GM12878 (cell line): ENCODE results near the gene INA. TPM values are rescaled to one million over a fixed set of nuclear protein-coding genes. Genes with fewer than 3 reads are reported as not detected.
A peak's percentile ranks its signal among the peaks of the same experiment; 100 is the strongest.
"Not testable (repeated sequence)": the region's sequence is repeated elsewhere in the genome, so short reads cannot be mapped to it uniquely, and the experiment has no call there.

Experiments
- ATAC-seq: fragments of 200-7000 bp; cut with Tn5 transposase; 3 replicates; pipeline ENCODE4 v1.9.1; 2020; ENCODE audit warnings: mild to moderate bottlenecking, moderate library complexity
- BruUV-seq: library from RNA; stranded (reverse); fragments of 400-500 nt; replicated peaks from 2 replicates; lab custom pipeline; 2021; lab: Mats Ljungman, UMichigan
- CTCF ChIA-PET: fragments of 300-600 bp; sonication (Branson Sonifier 250); formaldehyde crosslinking; extraction: SDS; loops from one replicate; lab custom pipeline; 2021; ENCODE audit warnings: inconsistent platforms; lab: Yijun Ruan, JAX
- POLR2A ChIA-PET: fragments of 350-600 bp; formaldehyde crosslinking; extraction: SDS; loops from one replicate; lab custom pipeline; 2021; ENCODE audit warnings: inconsistent platforms; lab: Charles Lee
- RAD21 ChIA-PET: fragments of 300-600 bp; sonication (Branson Sonifier 250); formaldehyde crosslinking; loops from one replicate; lab custom pipeline; 2023; ENCODE audit warnings: antibody characterized with exemption; ENCODE audit not compliant: unreplicated experiment; lab: Charles Lee
- SMC1A ChIA-PET: fragments of 300-600 bp; sonication (Branson Sonifier 250); formaldehyde crosslinking; loops from one replicate; lab custom pipeline; 2023; ENCODE audit not compliant: unreplicated experiment, uncharacterized antibody; lab: Charles Lee
- DNase-seq: peaks from one replicate; pipeline ENCODE4 v3.0.0-alpha.2; 2011; ENCODE audit warnings: low read depth, low spot score
- FAIRE-seq: peaks from 3 replicates; lab custom pipeline; 2011; peaks lifted over from hg19 to GRCh38; lab: Jason Lieb, UNC
- H2AFZ ChIP-seq: 2 replicates; pipeline ENCODE4 v1.6.0; 2011; ENCODE audit warnings: low read depth, low read length, control low read depth; ENCODE audit not compliant: control insufficient read depth
- H3K27ac ChIP-seq: 2 replicates; pipeline ENCODE4 v1.5.1; 2011; ENCODE audit warnings: control low read depth; ENCODE audit not compliant: control insufficient read depth, insufficient read depth
- H3K27me3 ChIP-seq, 2 experiments: replicated peaks in 1 of 2; 2 replicates each; pipeline versions ENCODE4 v1.6.0 to v1.6.1; 2011; ENCODE audit warnings: low read length in 1 of 2; ENCODE audit not compliant: control insufficient read depth in 2 of 2, insufficient read depth in 2 of 2
- H3K36me3 ChIP-seq, 2 experiments: 2 replicates each; pipeline ENCODE4 v1.5.1; 2011; ENCODE audit warnings: low read length in 1 of 2; ENCODE audit not compliant: control insufficient read depth in 2 of 2, insufficient read depth in 2 of 2
- H3K4me1 ChIP-seq: 2 replicates; pipeline ENCODE4 v1.6.1; 2011; ENCODE audit warnings: mild to moderate bottlenecking, low read length, moderate library complexity, mixed read lengths; ENCODE audit not compliant: control insufficient read depth, insufficient read depth
- H3K4me2 ChIP-seq: 2 replicates; pipeline ENCODE4 v1.6.0; 2011; ENCODE audit warnings: control low read depth; ENCODE audit not compliant: control insufficient read depth, insufficient read depth
- H3K4me3 ChIP-seq: fragments of 200-600 bp; sonication (generic); 2 replicates; pipeline ENCODE4 v1.5.1; 2016
- H3K79me2 ChIP-seq: 2 replicates; pipeline ENCODE4 v1.6.0; 2011; ENCODE audit warnings: low read length; ENCODE audit not compliant: control insufficient read depth, insufficient read depth
- H3K9ac ChIP-seq: 2 replicates; pipeline ENCODE4 v1.8.0; 2011; ENCODE audit warnings: low read length, control low read depth, mixed read lengths; ENCODE audit not compliant: control insufficient read depth, insufficient read depth
- H3K9me3 ChIP-seq: replicated peaks from 3 replicates; pipeline ENCODE4 v1.5.1; 2011; ENCODE audit warnings: mild to moderate bottlenecking, low read length; ENCODE audit not compliant: control insufficient read depth, insufficient read depth
- H4K20me1 ChIP-seq: 2 replicates; pipeline ENCODE4 v1.6.0; 2011; ENCODE audit not compliant: control insufficient read depth, insufficient read depth
- E4F1 ChIP-seq: fragments of 450-650 bp; IDR thresholded peaks from 2 replicates; pipeline ENCODE4 v1.6.1; 2018; ENCODE audit warnings: borderline replicate concordance, mild to moderate bottlenecking; ENCODE audit not compliant: partially characterized antibody
- POU2F2 ChIP-seq: IDR thresholded peaks from 3 replicates; pipeline ENCODE4 v1.6.1; 2011; ENCODE audit warnings: low read depth, mild to moderate bottlenecking, low read length, borderline replicate concordance
- RAD21 ChIP-seq: IDR thresholded peaks from 2 replicates; pipeline ENCODE4 v1.6.1; 2011; ENCODE audit warnings: mild to moderate bottlenecking, low read depth, low read length, moderate library complexity; ENCODE audit not compliant: insufficient read depth
- SIN3A ChIP-seq: IDR thresholded peaks from 2 replicates; pipeline ENCODE4 v1.6.1; 2012; ENCODE audit warnings: low read depth, low read length, improper control_type of control experiment
- ZNF274 ChIP-seq: IDR thresholded peaks from one replicate; pipeline ENCODE4 v1.8.0; 2011; ENCODE audit not compliant: insufficient read length, insufficient read depth
- WGBS: methylation state at CpG from one replicate; pipeline ENCODE4 v1.1.6; 2016; ENCODE audit warnings: low lambda C conversion rate; ENCODE audit not compliant: insufficient replicate concordance, insufficient coverage; ENCODE audit errors: missing lambda C conversion rate; 5-methylcytosine and 5-hydroxymethylcytosine counted together
- in situ Hi-C: fragments of 300-500 bp; cut with MboI; formaldehyde crosslinking; loops from 9 replicates; pipeline ENCODE4 v1.14.3; 2018; ENCODE audit warnings: mixed read lengths
- intact Hi-C: fragments of 100-400 bp; cut with micrococcal nuclease; formaldehyde crosslinking; loops from one replicate; pipeline ENCODE4 v1.14.2; 2022; ENCODE audit not compliant: unreplicated experiment
- polyA plus RNA-seq, 11 experiments: library from polyadenylated mRNA; depleted of rRNA in 4 of 11; unstranded in 6 of 11; stranded (reverse) in 5 of 11; fragments of >200 nt; fragmentation: Nextera tagmentation in 4 of 11; fragmentation: Illumina TruSeq in 1 of 11; extraction: Ambion mirVana in 4 of 11; extraction: Trizol in 1 of 11; gene quantifications; 1 replicate in 1 of 11; 2 replicates in 10 of 11; pipeline versions ENCODE4 v1.2.1 to v1.2.3, GENCODE V29; 2011 to 2016; ENCODE audit warnings: inconsistent platforms in 2 of 11, missing spikeins in 2 of 11, low read depth in 1 of 11
- total RNA-seq, 4 experiments: library from RNA; depleted of rRNA in 3 of 4; stranded (reverse); fragments of >200 nt in 3 of 4; fragmentation: Illumina TruSeq in 1 of 4; extraction: Trizol in 1 of 4; gene quantifications; 2 replicates each; pipeline versions ENCODE4 v1.2.1 to v1.2.3, GENCODE V29; 2013 to 2021

The INA gene
- total and polyA plus RNA-seq, 10 of the 15 experiments (the other 5 are each of a cell fraction or from before 2014, with no cell fraction given) = 0.14 to 0.23 TPM; not detected in 8

GRCh38 chr10:103244666-103245271 lies 32.2 kb upstream of the INA start (continued):
- no peak for TF ChIP-seq E4F1
- TF ChIP-seq POU2F2 = no peak
- peak; percentile 98 for TF ChIP-seq RAD21
- TF ChIP-seq SIN3A = no peak
- TF ChIP-seq ZNF274 = no peak

- BruUV-seq, DNase-seq, FAIRE-seq, H4K20me1 ChIP-seq, intact Hi-C loops, POLR2A ChIA-PET, H3K79me2 ChIP-seq, ATAC-seq, H3K4me2 ChIP-seq, H3K27ac ChIP-seq, H3K9me3 ChIP-seq, H3K9ac ChIP-seq, H3K4me3 ChIP-seq, H2AFZ ChIP-seq, H3K4me1 ChIP-seq, H3K27me3 ChIP-seq, H3K36me3 ChIP-seq: not testable (repeated sequence)
- CTCF ChIA-PET = interaction anchor here (1.0 to 6.0 kb wide), 7 partner anchors 163 to 344 kb away, joined by 4 to 96 read pairs (median 12); partner anchors contain the start of gene CNNM2
- RAD21 ChIA-PET = interaction anchor here (1.5 to 2.6 kb wide), 4 partner anchors 141 to 329 kb away, joined by 4 to 63 read pairs (median 12); partner anchors contain the start of gene CNNM2
- in situ Hi-C loops = loop anchor here (10.0 kb wide), 1 partner anchor 171 kb away; no protein-coding TSS in a partner anchor
- SMC1A ChIA-PET = interaction anchor here (1.3 to 2.7 kb wide), 6 partner anchors 41 to 327 kb away, joined by 3 to 50 read pairs (median 12); partner anchors contain the start of gene CNNM2
- WGBS = 66% methylated on average over 7 of the region's 7 CpGs
Measured at GRCh38 chr10:103245587-103245986, 31.4 kb upstream of the INA start, which contains the start of gene RPEL1. TSS of gene RPEL1 (plus strand) at chr10:103245887. CDS start at chr10:103245997, 110 bp downstream.
